HEK293 (cell line): ENCODE data around the gene SLC6A3.
"Not testable (repeated sequence)": the region's sequence is repeated elsewhere in the genome, so short reads cannot be mapped to it uniquely, and the experiment has no call there.

Source experiments
- CTCF ChIA-PET: fragments of 350-600 bp; formaldehyde crosslinking; extraction: SDS; loops from one replicate; lab custom pipeline; 2021; ENCODE audit warnings: antibody characterized with exemption; lab: Yijun Ruan, JAX
- POLR2A ChIA-PET: fragments of 300-600 bp; formaldehyde crosslinking; extraction: SDS; loops from one replicate; lab custom pipeline; 2020; ENCODE audit warnings: antibody characterized with exemption, inconsistent platforms; lab: Yijun Ruan, JAX
- H3K27ac ChIP-seq: fragments of 200-500 bp; sonication (Bioruptor generic); 2 replicates; pipeline ENCODE4 v1.5.1; 2014; ENCODE audit warnings: low read depth, low read length, control low read depth, inconsistent platforms; ENCODE audit errors: extremely low read depth
- H3K36me3 ChIP-seq, 2 experiments: fragments of 200-500 bp in 1 of 2; sonication (Bioruptor generic) in 1 of 2; 1 replicate in 1 of 2; 2 replicates in 1 of 2; pipeline ENCODE4 v1.5.1; 2014 to 2017; ENCODE audit warnings: inconsistent platforms in 2 of 2, low read length in 2 of 2; ENCODE audit not compliant: control insufficient read depth in 2 of 2, insufficient read depth in 1 of 2
- H3K4me1 ChIP-seq: fragments of 200-500 bp; sonication (Bioruptor generic); 2 replicates; pipeline ENCODE4 v1.5.1; 2014; ENCODE audit warnings: mild to moderate bottlenecking, low read length, inconsistent platforms; ENCODE audit not compliant: control insufficient read depth, insufficient read depth
- H3K4me3 ChIP-seq: 2 replicates; pipeline ENCODE4 v1.5.1; 2011; ENCODE audit warnings: low read depth, mild to moderate bottlenecking, control low read depth, low read length, moderate library complexity
- H3K9me3 ChIP-seq: fragments of 200-500 bp; sonication (Bioruptor generic); 2 replicates; pipeline ENCODE4 v1.5.1; 2014; ENCODE audit warnings: low read depth, low read length, inconsistent platforms; ENCODE audit not compliant: control insufficient read depth, insufficient read depth
- SETDB1 ChIP-seq: IDR thresholded peaks from one replicate; pipeline ENCODE4 v1.6.1; 2017; ENCODE audit warnings: mild to moderate bottlenecking, low read length, moderate library complexity, mixed read lengths; ENCODE audit not compliant: insufficient read length
- ZFHX2 ChIP-seq: fragments of 450-650 bp; formaldehyde crosslinking; conservative IDR thresholded peaks from 2 replicates; pipeline ENCODE4 v1.5.1; 2016; ENCODE audit warnings: missing biosample characterization, missing genetic modification characterization
- ZFP3 ChIP-seq: fragments of 450-650 bp; formaldehyde crosslinking; IDR thresholded peaks from 2 replicates; pipeline ENCODE4 v1.5.1; 2016; ENCODE audit warnings: low read depth, missing biosample characterization, missing genetic modification characterization
- ZIC2 ChIP-seq: fragments of 450-650 bp; formaldehyde crosslinking; IDR thresholded peaks from 2 replicates; pipeline ENCODE4 v1.5.1; 2016; ENCODE audit warnings: missing biosample characterization, missing genetic modification characterization
- ZNF157 ChIP-seq: fragments of 450-650 bp; formaldehyde crosslinking; IDR thresholded peaks from 2 replicates; pipeline ENCODE4 v1.5.1; 2016; ENCODE audit warnings: missing biosample characterization, missing genetic modification characterization
- ZNF354C ChIP-seq: fragments of 450-650 bp; formaldehyde crosslinking; IDR thresholded peaks from 2 replicates; pipeline ENCODE4 v1.5.1; 2016; ENCODE audit warnings: missing biosample characterization, missing genetic modification characterization, low read depth, borderline replicate concordance
- ZNF366 ChIP-seq: fragments of 450-650 bp; formaldehyde crosslinking; conservative IDR thresholded peaks from 2 replicates; pipeline ENCODE4 v1.5.1; 2016; ENCODE audit warnings: missing biosample characterization, missing genetic modification characterization
- ZNF558 ChIP-seq: fragments of 450-650 bp; formaldehyde crosslinking; IDR thresholded peaks from 2 replicates; pipeline ENCODE4 v1.5.1; 2016; ENCODE audit warnings: missing biosample characterization, missing genetic modification characterization
- ZNF626 ChIP-seq: fragments of 450-650 bp; sonication (Bioruptor Pico); formaldehyde crosslinking; IDR thresholded peaks from 2 replicates; pipeline ENCODE4 v1.5.1; 2018; ENCODE audit warnings: missing biosample characterization, missing genetic modification characterization, inconsistent platforms

SLC6A3 gene

DNA sequence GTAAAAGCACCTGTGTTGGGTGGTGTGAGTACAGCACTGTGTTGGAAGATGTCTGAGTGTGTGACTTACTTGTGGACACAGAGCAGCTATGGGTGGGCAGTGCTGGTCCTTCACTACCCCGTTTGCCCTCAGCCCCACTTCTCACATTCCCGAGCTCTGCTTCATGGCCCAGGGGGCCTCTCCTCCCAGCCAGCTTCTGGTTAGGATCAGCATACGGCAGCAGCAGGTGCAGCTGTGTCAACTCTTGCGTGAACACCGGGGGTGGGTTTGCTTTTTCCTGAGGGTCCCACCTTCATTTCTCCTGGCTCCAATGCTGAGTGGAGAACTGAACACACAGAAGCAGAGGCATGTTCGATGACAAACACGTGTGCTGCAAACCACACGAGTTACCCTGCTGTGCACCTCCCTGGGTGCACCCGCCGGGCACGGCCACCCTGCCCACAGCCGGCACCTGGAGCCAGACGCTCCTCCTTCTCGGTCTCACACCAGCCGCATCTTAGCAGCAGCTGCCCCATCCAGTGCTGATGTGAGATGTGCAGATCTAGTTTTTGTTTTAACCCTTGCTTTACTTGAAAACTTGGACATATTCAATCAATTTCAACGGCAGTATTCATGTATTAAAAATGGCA is 14.9 kb upstream of the SLC6A3 start:
- Histone ChIP-seq H3K4me1 (no peaks in the 10 kb centered on the region), H3K9me3 (no peaks in the 10 kb centered on the region), H3K36me3 (peaks cover 10 to 65% of the 10 kb centered on the region in 2 experiments), H3K27ac (no peak overlapping the region), H3K4me3 (no peak overlapping the region)
- TF ChIP-seq ZNF354C (tag by site-specific recombination) (no peak), ZFP3 (tag by site-specific recombination) (no peak)
- ChIA-PET POLR2A (interaction anchor here (0.5 kb wide), 1 partner anchor 39 kb away, joined by 4 read pairs; no protein-coding TSS in a partner anchor), CTCF (no interaction called here)

DNA sequence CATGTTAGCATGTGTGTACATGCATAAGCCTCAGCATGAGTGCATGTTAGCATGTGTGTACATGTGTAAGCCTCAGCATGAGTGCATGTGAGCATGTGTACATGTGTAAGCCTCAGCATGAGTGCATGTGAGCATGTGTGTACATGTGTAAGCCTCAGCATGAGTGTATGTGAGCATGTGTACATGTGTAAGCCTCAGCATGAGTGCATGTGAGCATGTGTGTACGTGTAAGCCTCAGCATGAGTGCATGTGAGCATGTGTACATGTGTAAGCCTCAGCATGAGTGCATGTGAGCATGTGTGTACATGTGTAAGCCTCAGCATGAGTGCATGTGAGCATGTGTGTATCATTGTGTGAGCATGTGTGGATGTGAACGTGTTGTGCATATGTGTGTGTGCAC is 14.2 kb upstream of the SLC6A3 start:
- not testable (repeated sequence) for H3K27ac ChIP-seq

DNA sequence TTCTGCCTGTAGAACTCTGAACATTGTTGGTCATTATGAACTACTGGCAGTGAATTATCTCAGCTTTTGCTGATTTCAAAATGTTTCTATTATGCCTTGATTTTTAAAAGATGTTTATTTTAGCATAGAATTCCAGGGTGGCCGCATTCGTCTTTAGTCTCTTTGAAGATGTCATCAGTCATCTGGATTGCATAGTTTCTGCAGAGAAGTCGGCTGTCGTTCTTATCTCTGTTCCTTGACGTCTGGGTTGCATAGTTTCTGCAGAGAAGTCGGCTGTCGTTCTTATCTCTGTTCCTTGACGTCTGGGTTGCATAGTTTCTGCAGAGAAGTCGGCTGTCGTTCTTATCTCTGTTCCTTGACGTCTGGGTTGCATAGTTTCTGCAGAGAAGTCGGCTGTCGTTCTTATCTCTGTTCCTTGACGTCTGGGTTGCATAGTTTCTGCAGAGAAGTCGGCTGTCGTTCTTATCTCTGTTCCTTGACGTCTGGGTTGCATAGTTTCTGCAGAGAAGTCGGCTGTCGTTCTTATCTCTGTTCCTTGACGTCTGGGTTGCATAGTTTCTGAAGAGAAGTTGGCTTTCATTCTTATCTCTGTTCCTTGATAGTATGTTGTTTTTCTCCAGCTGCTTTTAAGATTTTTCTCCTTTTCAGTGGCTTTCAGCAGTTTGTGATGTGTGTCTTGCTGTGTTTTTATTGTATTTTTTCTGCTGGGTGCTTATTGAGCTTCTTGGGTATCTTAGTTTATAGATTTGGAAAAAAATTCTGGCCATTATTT is 11.1 kb upstream of the SLC6A3 start:
- H3K27ac ChIP-seq, POLR2A ChIA-PET, H3K9me3 ChIP-seq, H3K4me1 ChIP-seq, H3K4me3 ChIP-seq: not testable (repeated sequence)
- CTCF ChIA-PET, result interaction anchor here (0.7 to 1.4 kb wide), 3 partner anchors 12 to 287 kb away, joined by 4 read pairs; no protein-coding TSS in a partner anchor
- H3K36me3 ChIP-seq, result peaks cover 0 to 27% of the 10 kb centered on the region in 2 experiments; a peak in 1 of 3 replicates
- TF ChIP-seq SETDB1 (peak; percentile 98), ZNF626 (0 out of 2 replicates have a peak, but pooled peaks have one; percentile 36)
- TF ChIP-seq, all 188 proteins: peak for 2; not testable (repeated sequence) for 186

More for the DNA sequence above, 14.2 kb upstream of the SLC6A3 start:
- POLR2A ChIA-PET, H3K4me1 ChIP-seq, H3K4me3 ChIP-seq, H3K9me3 ChIP-seq, CTCF ChIA-PET: not testable (repeated sequence)
- H3K36me3 ChIP-seq, result peaks cover 10 to 58% of the 10 kb centered on the region in 2 experiments

- Histone ChIP-seq H3K9me3 (no peaks in the 10 kb centered on the region), H3K27ac (no peak overlapping the region), H3K36me3 (peaks cover 0 to 3% of the 10 kb centered on the region in 2 experiments; a peak in 1 of 3 replicates), H3K4me3 (no peak overlapping the region), H3K4me1 (no peaks in the 10 kb centered on the region)
- TF ChIP-seq SETDB1 (peak; percentile 77), ZNF558 (tag by site-specific recombination) (no peak)
- ChIA-PET POLR2A (no interaction called here), CTCF (no interaction called here)
These were observed 8.4 kb upstream of the SLC6A3 start for GRCh38 chr5:1453613-1454012.

- no peaks in the 10 kb centered on the region for H3K9me3 ChIP-seq
- ChIA-PET POLR2A (no interaction called here), CTCF (interaction anchor here (0.6 to 1.5 kb wide), 2 partner anchors 69 to 281 kb away, joined by 3 to 4 read pairs; no protein-coding TSS in a partner anchor)
- no peaks in the 10 kb centered on the region for H3K36me3 ChIP-seq
- no peak overlapping the region for H3K27ac ChIP-seq
- peaks cover 3% of the 10 kb centered on the region; the same call in 1 of the 2 replicates for H3K4me1 ChIP-seq
- TF ChIP-seq ZFHX2 (tag by site-specific recombination), result no peak
- H3K4me3 ChIP-seq, result no peak overlapping the region
These were observed 3.9 kb upstream of the SLC6A3 start for GRCh38 chr5:1449081-1449630.

GRCh38 chr5:1448511-1449011 is 3.3 kb upstream of the SLC6A3 start:
- POLR2A ChIA-PET, result no interaction called here
- no peak for TF ChIP-seq ZNF366
- TF ChIP-seq ZIC2 (tag by site-specific recombination), result peak; percentile 43; the same call in 1 of the 2 replicates
- TF ChIP-seq ZNF157 (tag by site-specific recombination), result peak; percentile 97
- no peak for TF ChIP-seq ZNF626
- H3K27ac ChIP-seq, result no peak overlapping the region
- H3K9me3 ChIP-seq, result no peaks in the 10 kb centered on the region
- H3K4me3 ChIP-seq, result no peak overlapping the region
- H3K4me1 ChIP-seq, result peaks cover 3% of the 10 kb centered on the region; the same call in 1 of the 2 replicates
- H3K36me3 ChIP-seq, result no peaks in the 10 kb centered on the region
- CTCF ChIA-PET, result interaction anchor here (0.7 kb wide), 1 partner anchor 41 kb away, joined by 3 read pairs; no protein-coding TSS in a partner anchor
